COLO668 (cell line): Measurements from ENCODE around the gene SPRED3.
"Not testable (repeated sequence)": the region's sequence is repeated elsewhere in the genome, so short reads cannot be mapped to it uniquely, and the experiment has no call there.

Source experiments
- DNase-seq: peaks from one replicate; lab custom pipeline; 2025; ENCODE audit not compliant: unreplicated experiment; lab: John Stamatoyannopoulos, UW

The SPRED3 gene

GRCh38 chr19:38417146-38417543 lies 28.6 kb downstream of the SPRED3 start:
- no peak for DNase-seq

GRCh38 chr19:38417544-38418506 lies 29.3 kb downstream of the SPRED3 start:
- DNase-seq = peak; percentile 54

GRCh38 chr19:38420935-38421334 lies 32.4 kb downstream of the SPRED3 start:
- DNase-seq = no peak

DNA sequence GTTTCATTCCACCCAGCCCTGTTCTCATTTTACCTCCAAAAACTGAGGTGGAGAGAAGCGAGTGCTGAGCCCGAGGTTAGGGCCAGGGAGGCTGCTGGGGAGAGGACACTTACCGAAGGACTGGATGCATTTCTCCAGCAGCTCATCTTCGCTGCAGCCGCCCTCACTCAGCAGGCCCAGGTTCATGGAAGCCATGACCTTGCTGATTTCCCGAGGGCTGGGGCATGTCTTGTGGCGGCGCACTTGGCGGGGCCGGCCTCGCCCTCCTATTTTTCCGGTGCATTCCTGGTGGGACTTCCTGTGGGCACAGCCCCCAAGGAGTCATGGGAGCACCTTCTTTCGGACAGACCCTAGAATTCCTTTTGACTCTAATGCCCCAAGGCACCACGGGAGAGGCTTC lies 33.4 kb downstream of the SPRED3 start:
- DNase-seq = no peak

DNA sequence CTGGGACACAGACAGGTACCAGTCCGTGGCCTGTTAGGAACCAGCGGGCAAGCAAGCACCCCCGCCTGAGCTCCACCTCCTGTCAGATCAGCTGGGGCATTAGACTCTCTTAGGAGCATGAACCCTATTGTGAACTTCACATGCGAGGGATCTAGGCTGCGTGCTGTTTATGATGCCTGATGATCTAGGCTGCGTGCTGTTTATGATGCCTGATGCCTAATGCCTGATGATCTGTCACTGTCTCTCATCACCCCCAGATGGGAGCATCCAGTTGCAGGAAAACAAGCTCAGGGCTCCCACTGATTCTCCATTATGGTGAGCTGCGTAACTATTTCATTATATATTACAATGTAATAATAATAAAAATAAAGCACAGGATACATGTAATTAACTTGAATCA lies 33.9 kb downstream of the SPRED3 start:
- DNase-seq = no peak

- DNase-seq = no peak
Measured at GRCh38 chr19:38424272-38424671, 35.8 kb downstream of the SPRED3 start.

DNA sequence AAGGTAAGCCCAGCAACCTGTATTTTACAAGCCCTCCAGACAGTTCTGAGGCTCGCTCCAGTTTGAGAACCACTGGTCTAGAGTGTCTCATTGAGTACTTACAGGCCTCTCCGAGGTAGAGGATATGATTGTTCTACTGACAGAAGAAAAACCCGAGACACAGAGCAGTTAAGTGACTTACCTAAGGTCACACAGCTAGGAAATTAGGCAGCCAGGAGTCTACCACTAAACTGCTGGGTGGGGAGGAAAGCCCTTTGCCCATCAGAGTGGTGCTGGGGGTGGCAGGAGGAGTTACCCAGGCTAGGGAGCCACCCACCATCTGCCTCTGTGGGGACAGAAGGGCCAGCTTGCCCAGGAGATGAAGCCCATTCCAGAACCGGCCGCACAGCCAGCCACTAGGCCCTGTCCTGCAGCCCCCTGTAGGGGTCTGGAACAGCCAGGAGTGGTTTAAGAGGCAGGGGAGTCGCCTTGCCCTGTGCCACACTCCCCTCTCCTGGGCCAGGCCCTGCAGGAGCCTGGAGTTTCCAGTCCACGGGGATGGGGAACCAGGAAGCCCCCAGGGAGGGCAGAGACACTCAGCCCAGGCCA lies 36.8 kb downstream of the SPRED3 start:
- DNase-seq = no peak

GRCh38 chr19:38425810-38426466 lies 37.4 kb downstream of the SPRED3 start, which contains the start of gene RASGRP4:
Gene RASGRP4, minus strand, starts transcription at chr19:38426219. Its CDS starts 128 bp downstream, at chr19:38426091.
- DNase-seq = no peak

DNA sequence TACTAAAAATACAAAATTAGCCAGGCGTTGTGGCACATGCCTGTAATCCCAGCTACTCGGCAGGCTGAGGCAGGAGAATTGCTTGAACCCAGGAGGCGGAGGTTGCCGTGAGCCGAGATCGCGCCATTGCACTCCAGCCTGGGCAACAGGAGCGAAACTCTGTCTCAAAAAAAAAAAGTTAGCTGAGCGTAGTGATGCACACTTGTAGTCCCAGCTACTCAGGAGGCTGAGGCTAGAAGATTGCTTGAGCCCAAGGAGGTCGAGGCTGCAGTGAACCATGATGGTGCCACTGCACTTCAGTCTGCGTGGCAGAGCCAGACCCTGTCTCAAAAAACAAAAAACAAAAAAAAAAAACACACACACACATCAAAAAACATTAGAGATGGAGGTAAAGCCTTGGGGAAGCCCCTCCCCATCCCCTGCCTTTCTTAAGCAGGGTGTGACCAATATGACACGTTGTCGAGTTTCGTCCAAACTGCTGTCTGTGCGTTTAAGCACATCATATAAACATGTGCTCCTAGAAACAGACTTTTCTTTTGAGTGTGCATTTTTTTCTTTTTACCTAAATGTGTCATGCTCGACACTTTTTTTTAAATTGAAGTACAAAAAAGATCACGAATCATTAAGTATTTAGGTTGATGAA lies 38.7 kb downstream of the SPRED3 start:
- DNase-seq = not testable (repeated sequence)

GRCh38 chr19:38429055-38429810 lies 40.7 kb downstream of the SPRED3 start:
- no peak for DNase-seq

- DNase-seq = no peak
Measured at GRCh38 chr19:38429811-38430156, 41.3 kb downstream of the SPRED3 start.

DNA sequence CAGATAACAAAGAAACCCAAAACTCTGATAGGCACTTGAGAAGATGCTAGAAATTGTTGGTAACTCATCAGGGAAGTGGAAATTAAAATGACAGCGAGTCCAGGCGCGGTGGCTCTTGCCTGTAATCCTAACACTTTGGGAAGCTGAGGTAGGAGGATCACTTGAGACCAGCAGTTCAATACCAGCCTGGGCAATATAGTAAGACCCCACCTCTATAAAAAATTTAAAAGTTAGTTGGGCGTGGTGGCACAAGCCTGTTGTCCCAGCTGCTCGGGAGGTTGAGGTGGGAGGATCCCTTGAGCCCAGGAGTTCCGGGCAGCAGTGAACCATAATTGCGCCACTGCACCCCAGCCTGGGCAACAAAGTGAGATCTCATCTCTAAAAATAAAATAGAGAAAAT lies 42.4 kb downstream of the SPRED3 start:
- DNase-seq = no peak

- no peak for DNase-seq
Measured at GRCh38 chr19:38433268-38433733, 44.8 kb downstream of the SPRED3 start, which contains the start of gene RYR1. Gene RYR1, plus strand, starts transcription at chr19:38433691. Its CDS starts 139 bp downstream, at chr19:38433830.

GRCh38 chr19:38434549-38435051 lies 46.1 kb downstream of the SPRED3 start:
- DNase-seq = no peak

DNA sequence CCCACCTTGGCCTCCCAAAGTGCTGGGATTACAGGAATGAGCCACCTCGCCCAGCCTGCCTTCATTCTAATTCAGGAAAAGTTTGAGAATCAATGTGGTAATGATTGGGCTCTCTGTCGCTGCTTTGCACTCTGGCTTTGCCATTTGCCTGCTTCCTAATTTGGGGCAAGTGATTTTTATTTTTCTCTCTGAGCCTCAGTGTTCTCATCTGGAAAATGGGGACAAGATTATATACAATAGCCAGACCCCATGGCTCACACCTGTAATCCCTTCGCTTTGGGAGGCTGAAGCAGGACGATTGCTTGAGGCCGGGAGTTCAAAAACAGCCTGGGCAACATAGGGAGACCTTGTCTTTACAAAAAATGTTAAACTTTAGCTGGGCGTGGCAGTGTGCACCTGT lies 48.8 kb downstream of the SPRED3 start:
- DNase-seq = no peak

DNA sequence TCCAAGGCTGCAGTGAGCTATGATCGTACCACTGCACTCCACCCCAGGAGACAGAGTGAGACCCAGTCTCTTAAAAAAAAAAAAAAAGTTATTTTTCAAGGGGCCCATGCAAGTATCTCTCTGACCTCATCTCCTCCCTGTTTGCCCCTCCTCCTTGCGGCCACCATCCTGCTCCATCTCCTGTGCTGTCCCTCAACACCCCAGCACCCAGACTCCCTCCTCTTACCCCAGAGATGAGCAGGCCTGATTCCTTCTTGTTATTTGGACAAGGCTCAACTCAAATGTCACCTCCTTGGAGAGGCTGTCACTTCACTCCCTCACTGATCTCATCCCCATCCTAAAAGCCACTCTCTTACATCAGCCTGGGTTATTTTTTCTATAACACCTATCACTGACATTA lies 49.4 kb downstream of the SPRED3 start:
- no peak for DNase-seq

GRCh38 chr19:38440592-38440991 lies 52.1 kb downstream of the SPRED3 start:
- no peak for DNase-seq

DNA sequence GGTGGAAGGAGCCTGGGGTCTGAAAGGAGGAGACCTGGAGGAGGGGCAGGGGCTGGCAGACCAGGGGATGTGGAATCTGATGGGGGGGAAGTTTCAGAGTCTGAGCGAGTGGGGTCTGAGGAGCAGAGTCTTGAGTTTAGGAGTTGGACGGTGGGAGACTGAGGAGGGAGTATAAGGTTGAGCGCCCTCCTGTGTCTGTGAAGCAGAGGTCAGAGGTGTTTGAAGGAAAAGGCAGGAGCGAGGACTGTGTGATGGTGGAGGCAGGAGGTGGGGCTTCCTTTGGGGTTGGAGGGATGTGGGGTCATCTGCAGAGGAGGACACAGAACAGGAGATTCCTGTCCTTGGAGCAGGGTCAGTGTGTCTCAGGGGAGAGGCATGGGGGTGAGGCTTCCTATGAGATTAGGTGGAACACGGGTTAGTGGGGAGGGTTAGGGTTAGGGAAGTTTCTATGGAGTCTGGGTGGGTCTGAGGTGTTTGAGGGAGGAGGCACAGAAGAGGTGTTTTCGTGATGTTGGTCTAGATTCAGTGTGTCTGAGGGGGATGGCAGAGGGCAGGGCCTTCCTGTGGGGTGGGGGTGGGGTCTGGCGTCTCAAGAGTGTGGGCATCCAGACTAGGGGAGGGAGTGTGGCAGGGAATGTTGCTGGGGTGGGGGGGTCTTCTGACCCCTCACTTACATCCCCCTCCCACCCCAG lies 53.3 kb downstream of the SPRED3 start:
- no peak for DNase-seq

DNA sequence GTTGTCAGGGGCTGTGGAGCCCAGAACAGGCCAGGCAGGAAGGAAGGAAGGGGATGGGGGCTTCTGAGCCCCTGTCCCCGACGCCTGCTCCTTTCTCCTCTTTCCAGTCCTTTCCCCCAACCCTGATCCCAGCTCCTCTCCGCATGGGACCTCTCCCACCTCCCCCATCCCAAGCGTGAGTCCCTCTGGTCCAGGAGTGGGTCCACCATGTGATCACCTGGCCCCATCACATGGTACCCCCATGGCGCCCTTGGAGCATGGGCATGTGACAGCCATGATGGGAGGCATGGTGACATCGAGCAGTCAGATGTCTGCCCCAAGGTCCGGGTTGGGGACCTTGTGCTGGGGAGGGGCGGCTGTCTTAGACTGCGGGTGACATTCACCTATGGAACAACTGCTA lies 54.2 kb downstream of the SPRED3 start:
- no peak for DNase-seq
